ENCODE results near the gene SMIM38. TPM values are rescaled to one million over a fixed set of nuclear protein-coding genes. Genes with fewer than 3 reads are reported as not detected.

The SMIM38 gene
- total RNA-seq, 1 experiment from 2014 or later = 0.54 TPM

- POLR2A ChIA-PET = no interaction called here
- Histone ChIP-seq H3K9me3 (ENCODE audit: control insufficient read depth in 1 of 2, insufficient read depth in 1 of 2, low read depth in 1 of 2, low read length in 2 of 2) (no peaks in the 10 kb centered on the region; a peak in 1 of 4 replicates), H2AFZ (ENCODE audit: low read depth, low read length, poor library complexity, severe bottlenecking) (no peak overlapping the region), H3K9ac (ENCODE audit: low read length) (no peak overlapping the region), H3K27me3 (ENCODE audit: insufficient read depth, low read length) (no peaks in the 10 kb centered on the region), H3K9me2 (ENCODE audit: insufficient read depth) (no peaks in the 10 kb centered on the region), H4K20me1 (ENCODE audit: insufficient read depth) (no peaks in the 10 kb centered on the region), H3K79me2 (ENCODE audit: insufficient read depth, low read length) (no peaks in the 10 kb centered on the region), H3K36me3 (ENCODE audit: control insufficient read depth in 1 of 2, insufficient read depth in 2 of 2, low read length in 2 of 2) (no peaks in the 10 kb centered on the region), H3K27ac (ENCODE audit: low read depth, low read length) (no peak overlapping the region), H3K4me2 (ENCODE audit: low read length) (no peak overlapping the region), H3K4me1 (ENCODE audit: control insufficient read depth in 1 of 2, insufficient read depth in 2 of 2, low read length in 2 of 2) (no peaks in the 10 kb centered on the region; a peak in 1 of 4 replicates), H3K4me3 (replicated peaks in 1 of 2; ENCODE audit: low read depth in 1 of 2, low read length in 2 of 2) (no peak overlapping the region)
- intact Hi-C loops (cut with micrococcal nuclease) = no loop called here
- DNase-seq (ENCODE audit: low read depth, low spot score) (no peak), ATAC-seq (no peak)
- no TSS peak for BruUV-seq (replicated peaks)
- CTCF ChIA-PET = no interaction called here
- TF ChIP-seq EZH2 (IDR thresholded peaks at IDR 0.05) (no peak), FOSL1 (IDR thresholded peaks at IDR 0.05; ENCODE audit: low read depth) (no peak), ZNF274 (IDR thresholded peaks at IDR 0.05; ENCODE audit: low read depth, low read length) (no peak), YY1 (IDR thresholded peaks at IDR 0.05; ENCODE audit: extremely low read depth, insufficient replicate concordance, low read depth, low read length) (no peak), POLR2AphosphoS5 (IDR thresholded peaks at IDR 0.05; ENCODE audit: low read depth, low read length) (no peak), POLR2A (IDR thresholded peaks at IDR 0.05; ENCODE audit: borderline replicate concordance, extremely low read depth, insufficient read depth, insufficient read length) (no peak), MAX (IDR thresholded peaks at IDR 0.05) (no peak), CTCF (IDR thresholded peaks at IDR 0.05 in 2 of 3, conservative IDR thresholded peaks at IDR 0.05 in 1 of 3; ENCODE audit: borderline replicate concordance in 1 of 3, insufficient read depth in 1 of 3, low read depth in 2 of 3, low read length in 2 of 3) (no peak), ELF1 (IDR thresholded peaks at IDR 0.05; ENCODE audit: borderline replicate concordance, low read depth) (no peak), CBX3 (IDR thresholded peaks at IDR 0.05; ENCODE audit: low read depth) (no peak), SRF (IDR thresholded peaks at IDR 0.05; ENCODE audit: low read depth) (no peak), SIN3A (IDR thresholded peaks at IDR 0.05; ENCODE audit: low read depth) (no peak), ZFX (IDR thresholded peaks at IDR 0.05) (no peak)
- TF ChIP-seq, protein P1, sequence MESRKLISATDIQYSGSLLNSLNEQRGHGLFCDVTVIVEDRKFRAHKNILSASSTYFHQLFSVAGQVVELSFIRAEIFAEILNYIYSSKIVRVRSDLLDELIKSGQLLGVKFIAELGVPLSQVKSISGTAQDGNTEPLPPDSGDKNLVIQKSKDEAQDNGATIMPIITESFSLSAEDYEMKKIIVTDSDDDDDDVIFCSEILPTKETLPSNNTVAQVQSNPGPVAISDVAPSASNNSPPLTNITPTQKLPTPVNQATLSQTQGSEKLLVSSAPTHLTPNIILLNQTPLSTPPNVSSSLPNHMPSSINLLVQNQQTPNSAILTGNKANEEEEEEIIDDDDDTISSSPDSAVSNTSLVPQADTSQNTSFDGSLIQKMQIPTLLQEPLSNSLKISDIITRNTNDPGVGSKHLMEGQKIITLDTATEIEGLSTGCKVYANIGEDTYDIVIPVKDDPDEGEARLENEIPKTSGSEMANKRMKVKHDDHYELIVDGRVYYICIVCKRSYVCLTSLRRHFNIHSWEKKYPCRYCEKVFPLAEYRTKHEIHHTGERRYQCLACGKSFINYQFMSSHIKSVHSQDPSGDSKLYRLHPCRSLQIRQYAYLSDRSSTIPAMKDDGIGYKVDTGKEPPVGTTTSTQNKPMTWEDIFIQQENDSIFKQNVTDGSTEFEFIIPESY (IDR thresholded peaks at IDR 0.05; ENCODE audit: extremely low read depth, insufficient replicate concordance, low read length) = no peak
- TF ChIP-seq, protein P2, sequence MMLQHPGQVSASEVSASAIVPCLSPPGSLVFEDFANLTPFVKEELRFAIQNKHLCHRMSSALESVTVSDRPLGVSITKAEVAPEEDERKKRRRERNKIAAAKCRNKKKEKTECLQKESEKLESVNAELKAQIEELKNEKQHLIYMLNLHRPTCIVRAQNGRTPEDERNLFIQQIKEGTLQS (IDR thresholded peaks at IDR 0.05) = no peak
- TF ChIP-seq, protein P3, sequence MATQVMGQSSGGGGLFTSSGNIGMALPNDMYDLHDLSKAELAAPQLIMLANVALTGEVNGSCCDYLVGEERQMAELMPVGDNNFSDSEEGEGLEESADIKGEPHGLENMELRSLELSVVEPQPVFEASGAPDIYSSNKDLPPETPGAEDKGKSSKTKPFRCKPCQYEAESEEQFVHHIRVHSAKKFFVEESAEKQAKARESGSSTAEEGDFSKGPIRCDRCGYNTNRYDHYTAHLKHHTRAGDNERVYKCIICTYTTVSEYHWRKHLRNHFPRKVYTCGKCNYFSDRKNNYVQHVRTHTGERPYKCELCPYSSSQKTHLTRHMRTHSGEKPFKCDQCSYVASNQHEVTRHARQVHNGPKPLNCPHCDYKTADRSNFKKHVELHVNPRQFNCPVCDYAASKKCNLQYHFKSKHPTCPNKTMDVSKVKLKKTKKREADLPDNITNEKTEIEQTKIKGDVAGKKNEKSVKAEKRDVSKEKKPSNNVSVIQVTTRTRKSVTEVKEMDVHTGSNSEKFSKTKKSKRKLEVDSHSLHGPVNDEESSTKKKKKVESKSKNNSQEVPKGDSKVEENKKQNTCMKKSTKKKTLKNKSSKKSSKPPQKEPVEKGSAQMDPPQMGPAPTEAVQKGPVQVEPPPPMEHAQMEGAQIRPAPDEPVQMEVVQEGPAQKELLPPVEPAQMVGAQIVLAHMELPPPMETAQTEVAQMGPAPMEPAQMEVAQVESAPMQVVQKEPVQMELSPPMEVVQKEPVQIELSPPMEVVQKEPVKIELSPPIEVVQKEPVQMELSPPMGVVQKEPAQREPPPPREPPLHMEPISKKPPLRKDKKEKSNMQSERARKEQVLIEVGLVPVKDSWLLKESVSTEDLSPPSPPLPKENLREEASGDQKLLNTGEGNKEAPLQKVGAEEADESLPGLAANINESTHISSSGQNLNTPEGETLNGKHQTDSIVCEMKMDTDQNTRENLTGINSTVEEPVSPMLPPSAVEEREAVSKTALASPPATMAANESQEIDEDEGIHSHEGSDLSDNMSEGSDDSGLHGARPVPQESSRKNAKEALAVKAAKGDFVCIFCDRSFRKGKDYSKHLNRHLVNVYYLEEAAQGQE (IDR thresholded peaks at IDR 0.05; ENCODE audit: low read depth) = no peak
- RAD21 ChIA-PET (ENCODE audit: low non-redundant PET in 1 of 2, low total read pairs in 2 of 2, uncharacterized antibody in 2 of 2, unreplicated experiment in 2 of 2) = no interaction called here
Observed at GRCh38 chr11:69108030-69108429, 47.7 kb upstream of the SMIM38 start.
